ENCODE data around the gene WHRN.

GRCh38 chr9:114431003-114431402, 74.3 kb downstream of the WHRN start:
- no peak for TF ChIP-seq ZNF274 (IDR thresholded peaks at IDR 0.05; ENCODE audit: low read depth, low read length)
- TF ChIP-seq YY1 (IDR thresholded peaks at IDR 0.05; ENCODE audit: insufficient read depth, insufficient read length), result no peak

All from NT2/D1 (cell line).